ENCODE data around the gene SPX. TPM values are rescaled to one million over a fixed set of nuclear protein-coding genes. Genes with fewer than 3 reads are reported as not detected.

Gene SPX
- total RNA-seq (0.76 TPM), polyA plus RNA-seq (under 1 TPM in 3 of 4 donors, not detected in 1; 0.09 to 0.59 (median 0.17) TPM)

GRCh38 chr12:21526053-21526452, at the start of gene SPX:
Gene SPX, plus strand, starts transcription at chr12:21526296. Its CDS starts 177 bp downstream, at chr12:21526473.
- peaks cover 0 to 4% (median 1%) of the 10 kb centered on the region in 7 donors for H3K9me3 Mint-ChIP-seq
- peaks cover 0 to 10% (median 4%) of the 10 kb centered on the region in 4 donors for H3K4me1 Mint-ChIP-seq
- H3K27me3 Mint-ChIP-seq = peaks cover 29% of the 10 kb centered on the region
- Histone ChIP-seq H3K4me1 (ENCODE audit: control insufficient read depth, insufficient read depth, low read length, poor library complexity, severe bottlenecking) (peaks cover 16% of the 10 kb centered on the region), H3K36me3 (ENCODE audit: control insufficient read depth, insufficient read depth, low read length) (no peaks in the 10 kb centered on the region), H3K4me3 (ENCODE audit: low read depth, low read length) (peak within 1 kb of the TSS; percentile 60), H3K27me3 (ENCODE audit: control insufficient read depth, insufficient read depth, low read length) (peaks cover 18% of the 10 kb centered on the region), H3K9me3 (ENCODE audit: control insufficient read depth in 2 of 2, low read length in 2 of 2) (no peaks in the 10 kb centered on the region), H3K27ac (ENCODE audit: insufficient read depth, low read length, poor library complexity, severe bottlenecking) (no peak within 1 kb of the TSS)
- peak within 1 kb of the TSS; percentile 64 to 87 (median 85) for H3K4me3 Mint-ChIP-seq
- no peak for DNase-seq
- no peaks in the 10 kb centered on the region for H3K36me3 Mint-ChIP-seq
- no peak for ATAC-seq (ENCODE audit: low read depth in 2 of 2)
- H3K27ac Mint-ChIP-seq = peak within 1 kb of the TSS in 1 of 3 donors; percentile 45

GRCh38 chr12:21476949-21477348, 49.1 kb upstream of the SPX start:
- Mint-ChIP-seq H3K27me3 (no peaks in the 10 kb centered on the region), H3K4me3 (no peak overlapping the region), H3K9me3 (peaks cover 0 to 1% (median 0%) of the 10 kb centered on the region in 7 donors), H3K4me1 (peaks cover 0 to 7% (median 4%) of the 10 kb centered on the region in 4 donors), H3K27ac (peak overlapping the region in 2 of 3 donors; percentile 33 to 81), H3K36me3 (peaks cover 27% of the 10 kb centered on the region)
- Histone ChIP-seq H3K9me3 (ENCODE audit: control insufficient read depth in 2 of 2, low read length in 2 of 2) (no peaks in the 10 kb centered on the region), H3K4me1 (ENCODE audit: control insufficient read depth, insufficient read depth, low read length, poor library complexity, severe bottlenecking) (no peaks in the 10 kb centered on the region), H3K27me3 (ENCODE audit: control insufficient read depth, insufficient read depth, low read length) (no peaks in the 10 kb centered on the region), H3K27ac (ENCODE audit: insufficient read depth, low read length, poor library complexity, severe bottlenecking) (no peak overlapping the region), H3K4me3 (ENCODE audit: low read depth, low read length) (no peak overlapping the region), H3K36me3 (ENCODE audit: control insufficient read depth, insufficient read depth, low read length) (peaks cover 94% of the 10 kb centered on the region)
- DNase-seq (no peak), ATAC-seq (ENCODE audit: low read depth in 2 of 2) (no peak)

- Histone ChIP-seq H3K9me3 (ENCODE audit: control insufficient read depth in 2 of 2, low read length in 2 of 2) (no peaks in the 10 kb centered on the region), H3K36me3 (ENCODE audit: control insufficient read depth, insufficient read depth, low read length) (peaks cover 91% of the 10 kb centered on the region), H3K4me1 (ENCODE audit: control insufficient read depth, insufficient read depth, low read length, poor library complexity, severe bottlenecking) (no peaks in the 10 kb centered on the region), H3K27ac (ENCODE audit: insufficient read depth, low read length, poor library complexity, severe bottlenecking) (no peak overlapping the region), H3K27me3 (ENCODE audit: control insufficient read depth, insufficient read depth, low read length) (no peaks in the 10 kb centered on the region), H3K4me3 (ENCODE audit: low read depth, low read length) (no peak overlapping the region)
- peaks cover 19% of the 10 kb centered on the region for H3K36me3 Mint-ChIP-seq
- H3K4me1 Mint-ChIP-seq = peaks cover 0 to 7% (median 3%) of the 10 kb centered on the region in 4 donors
- no peaks in the 10 kb centered on the region for H3K9me3 Mint-ChIP-seq
- H3K4me3 Mint-ChIP-seq = no peak overlapping the region
- H3K27me3 Mint-ChIP-seq = no peaks in the 10 kb centered on the region
- no peak overlapping the region for H3K27ac Mint-ChIP-seq
- ATAC-seq (ENCODE audit: low read depth in 2 of 2) = no peak
- DNase-seq = no peak
These were observed 47.2 kb upstream of the SPX start for GRCh38 chr12:21478756-21479455.

- Histone ChIP-seq H3K4me3 (ENCODE audit: low read depth, low read length) (no peak overlapping the region), H3K27ac (ENCODE audit: insufficient read depth, low read length, poor library complexity, severe bottlenecking) (no peak overlapping the region), H3K4me1 (ENCODE audit: control insufficient read depth, insufficient read depth, low read length, poor library complexity, severe bottlenecking) (no peaks in the 10 kb centered on the region), H3K27me3 (ENCODE audit: control insufficient read depth, insufficient read depth, low read length) (no peaks in the 10 kb centered on the region), H3K9me3 (ENCODE audit: control insufficient read depth in 2 of 2, low read length in 2 of 2) (no peaks in the 10 kb centered on the region), H3K36me3 (ENCODE audit: control insufficient read depth, insufficient read depth, low read length) (peaks cover 67% of the 10 kb centered on the region)
- Mint-ChIP-seq H3K4me1 (peaks cover 0 to 17% (median 7%) of the 10 kb centered on the region in 4 donors), H3K36me3 (peaks cover 12% of the 10 kb centered on the region), H3K27ac (peak overlapping the region in 1 of 3 donors; percentile 27), H3K9me3 (peaks cover 0 to 3% (median 0%) of the 10 kb centered on the region in 7 donors), H3K4me3 (no peak overlapping the region), H3K27me3 (no peaks in the 10 kb centered on the region)
- ATAC-seq (ENCODE audit: low read depth in 2 of 2) (no peak), DNase-seq (no peak)
These were observed 42.6 kb upstream of the SPX start for GRCh38 chr12:21483531-21483930.

GRCh38 chr12:21485998-21486397, 40.1 kb upstream of the SPX start:
- Histone ChIP-seq H3K36me3 (ENCODE audit: control insufficient read depth, insufficient read depth, low read length) (peaks cover 72% of the 10 kb centered on the region), H3K4me1 (ENCODE audit: control insufficient read depth, insufficient read depth, low read length, poor library complexity, severe bottlenecking) (no peaks in the 10 kb centered on the region), H3K4me3 (ENCODE audit: low read depth, low read length) (no peak overlapping the region), H3K27ac (ENCODE audit: insufficient read depth, low read length, poor library complexity, severe bottlenecking) (no peak overlapping the region), H3K27me3 (ENCODE audit: control insufficient read depth, insufficient read depth, low read length) (no peaks in the 10 kb centered on the region), H3K9me3 (ENCODE audit: control insufficient read depth in 2 of 2, low read length in 2 of 2) (no peaks in the 10 kb centered on the region)
- DNase-seq (no peak), ATAC-seq (ENCODE audit: low read depth in 2 of 2) (no peak)
- H3K36me3 Mint-ChIP-seq = peaks cover 27% of the 10 kb centered on the region
- H3K27me3 Mint-ChIP-seq = no peaks in the 10 kb centered on the region
- no peak overlapping the region for H3K27ac Mint-ChIP-seq
- peaks cover 0 to 29% (median 9%) of the 10 kb centered on the region in 4 donors for H3K4me1 Mint-ChIP-seq
- peaks cover 0 to 3% (median 0%) of the 10 kb centered on the region in 7 donors for H3K9me3 Mint-ChIP-seq
- H3K4me3 Mint-ChIP-seq = no peak overlapping the region

- Mint-ChIP-seq H3K27ac (no peak overlapping the region), H3K4me1 (peaks cover 5 to 59% (median 49%) of the 10 kb centered on the region in 4 donors), H3K27me3 (no peaks in the 10 kb centered on the region), H3K9me3 (no peaks in the 10 kb centered on the region), H3K36me3 (peaks cover 32% of the 10 kb centered on the region), H3K4me3 (peak overlapping the region in 1 of 4 donors; percentile 24)
- ATAC-seq (ENCODE audit: low read depth in 2 of 2) (no peak), DNase-seq (no peak)
- H3K9me3 ChIP-seq (ENCODE audit: control insufficient read depth in 2 of 2, low read length in 2 of 2) = no peaks in the 10 kb centered on the region
- peak overlapping the region; percentile 30 for H3K27ac ChIP-seq (ENCODE audit: insufficient read depth, low read length, poor library complexity, severe bottlenecking)
- H3K27me3 ChIP-seq (ENCODE audit: control insufficient read depth, insufficient read depth, low read length) = no peaks in the 10 kb centered on the region
- H3K36me3 ChIP-seq (ENCODE audit: control insufficient read depth, insufficient read depth, low read length) = peaks cover 37% of the 10 kb centered on the region
- peaks cover 50% of the 10 kb centered on the region for H3K4me1 ChIP-seq (ENCODE audit: control insufficient read depth, insufficient read depth, low read length, poor library complexity, severe bottlenecking)
- peak overlapping the region; percentile 94 for H3K4me3 ChIP-seq (ENCODE audit: low read depth, low read length)
These were observed 26.3 kb upstream of the SPX start for GRCh38 chr12:21499765-21500164.

GRCh38 chr12:21500786-21501257, 25.3 kb upstream of the SPX start:
- peak in 1 of 3 donors; percentile 2 for DNase-seq

More at GRCh38 chr12:21500786-21501257, 25.3 kb upstream of the SPX start:
- Histone ChIP-seq H3K4me3 (ENCODE audit: low read depth, low read length) (peak overlapping the region; percentile 94), H3K4me1 (ENCODE audit: control insufficient read depth, insufficient read depth, low read length, poor library complexity, severe bottlenecking) (peaks cover 57% of the 10 kb centered on the region), H3K27ac (ENCODE audit: insufficient read depth, low read length, poor library complexity, severe bottlenecking) (peak overlapping the region; percentile 88), H3K27me3 (ENCODE audit: control insufficient read depth, insufficient read depth, low read length) (no peaks in the 10 kb centered on the region), H3K9me3 (ENCODE audit: control insufficient read depth in 2 of 2, low read length in 2 of 2) (no peaks in the 10 kb centered on the region), H3K36me3 (ENCODE audit: control insufficient read depth, insufficient read depth, low read length) (peaks cover 29% of the 10 kb centered on the region)
- Mint-ChIP-seq H3K36me3 (peaks cover 24% of the 10 kb centered on the region), H3K27me3 (no peaks in the 10 kb centered on the region), H3K27ac (no peak overlapping the region), H3K9me3 (no peaks in the 10 kb centered on the region), H3K4me3 (no peak overlapping the region), H3K4me1 (peaks cover 5 to 63% (median 54%) of the 10 kb centered on the region in 4 donors)
- ATAC-seq (ENCODE audit: low read depth in 2 of 2) = peak in 1 of 2 donors; percentile 2

Measured in CD4-positive, CD25-positive, alpha-beta regulatory T cell (primary cell).